Tibial nerve (tissue), 4 donors: ENCODE results near the gene IL6ST.

ENCODE experiments used
- CTCF ChIP-seq, 5 experiments: fragments of 200-600 bp in 3 of 5; fragments of 450-650 bp in 2 of 5; sonication (generic) in 3 of 5; IDR thresholded peaks; one replicate each; pipeline ENCODE4 v1.5.1; 2016 to 2019; ENCODE audit warnings: antibody characterized with exemption in 5 of 5, mild to moderate bottlenecking in 3 of 5, moderate library complexity in 2 of 5
- EP300 ChIP-seq, 2 donors: sonication (generic); formaldehyde crosslinking; IDR thresholded peaks; one replicate each; pipeline ENCODE4 v1.6.1; 2017; ENCODE audit warnings: antibody characterized with exemption in 2 of 2, mild to moderate bottlenecking in 1 of 2
- POLR2A ChIP-seq, 2 donors: fragments of 450-650 bp; IDR thresholded peaks; one replicate each; pipeline ENCODE4 v1.6.1; 2017; ENCODE audit warnings: antibody characterized with exemption in 2 of 2, mild to moderate bottlenecking in 2 of 2, moderate library complexity in 2 of 2

- TF ChIP-seq CTCF (IDR thresholded peaks at IDR 0.05) = no peak
- TF ChIP-seq POLR2A (IDR thresholded peaks at IDR 0.05) = no peak
- TF ChIP-seq EP300 (IDR thresholded peaks at IDR 0.05) = no peak
Measured at GRCh38 chr5:55933377-55934114, 61.2 kb downstream of the IL6ST start.
